GM19463 (cell line): ENCODE measurements around the gene FOXF1.

Experiments
- ATAC-seq: cut with Tn5 transposase; IDR thresholded peaks from one replicate; pipeline ENCODE4 v1.9.1; 2021; ENCODE audit warnings: mild to moderate bottlenecking, moderate library complexity; ENCODE audit not compliant: unreplicated experiment

Gene FOXF1

DNA sequence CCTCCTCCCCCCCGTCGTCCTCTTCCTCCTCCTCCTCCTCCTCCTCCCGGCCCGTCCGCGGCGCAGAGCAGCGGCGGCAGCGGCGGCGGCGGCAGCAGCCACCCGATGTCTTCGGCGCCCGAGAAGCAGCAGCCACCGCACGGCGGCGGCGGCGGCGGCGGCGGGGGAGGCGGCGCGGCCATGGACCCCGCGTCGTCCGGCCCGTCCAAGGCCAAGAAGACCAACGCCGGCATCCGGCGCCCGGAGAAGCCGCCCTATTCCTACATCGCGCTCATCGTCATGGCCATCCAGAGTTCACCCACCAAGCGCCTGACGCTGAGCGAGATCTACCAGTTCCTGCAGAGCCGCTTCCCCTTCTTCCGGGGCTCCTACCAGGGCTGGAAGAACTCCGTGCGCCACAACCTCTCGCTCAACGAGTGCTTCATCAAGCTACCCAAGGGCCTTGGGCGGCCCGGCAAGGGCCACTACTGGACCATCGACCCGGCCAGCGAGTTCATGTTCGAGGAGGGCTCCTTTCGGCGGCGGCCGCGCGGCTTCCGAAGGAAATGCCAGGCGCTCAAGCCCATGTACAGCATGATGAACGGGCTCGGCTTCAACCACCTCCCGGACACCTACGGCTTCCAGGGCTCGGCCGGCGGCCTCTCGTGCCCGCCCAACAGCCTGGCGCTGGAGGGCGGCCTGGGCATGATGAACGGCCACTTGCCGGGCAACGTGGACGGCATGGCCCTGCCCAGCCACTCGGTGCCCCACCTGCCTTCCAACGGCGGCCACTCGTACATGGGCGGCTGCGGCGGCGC is at the start of gene FOXF1:
Gene FOXF1 (plus strand): TSS at position 63 of the 797 bp plus-strand sequence. CDS start 43 bp downstream, at position 106.
- ATAC-seq: no peak

DNA sequence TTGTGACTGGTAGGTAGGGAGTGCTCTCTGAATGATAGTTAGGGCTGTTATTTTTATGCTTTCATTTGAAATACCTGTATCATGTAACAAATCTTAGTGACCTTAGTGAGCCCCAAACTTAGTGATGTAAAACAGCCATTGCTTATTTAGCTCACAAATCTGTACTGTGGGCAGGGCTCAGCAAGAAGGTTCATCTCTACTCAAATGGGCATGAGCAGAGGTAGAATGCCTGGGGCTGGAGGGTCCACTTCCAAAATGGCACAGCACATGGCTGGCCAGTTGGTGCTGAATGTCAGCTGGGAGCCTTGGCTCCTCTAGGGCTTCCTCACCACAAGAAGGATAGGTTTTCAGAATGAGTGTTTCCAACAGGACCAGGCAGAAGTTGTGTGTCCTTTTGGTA is 49.3 kb upstream of the FOXF1 start:
- ATAC-seq: no peak

DNA sequence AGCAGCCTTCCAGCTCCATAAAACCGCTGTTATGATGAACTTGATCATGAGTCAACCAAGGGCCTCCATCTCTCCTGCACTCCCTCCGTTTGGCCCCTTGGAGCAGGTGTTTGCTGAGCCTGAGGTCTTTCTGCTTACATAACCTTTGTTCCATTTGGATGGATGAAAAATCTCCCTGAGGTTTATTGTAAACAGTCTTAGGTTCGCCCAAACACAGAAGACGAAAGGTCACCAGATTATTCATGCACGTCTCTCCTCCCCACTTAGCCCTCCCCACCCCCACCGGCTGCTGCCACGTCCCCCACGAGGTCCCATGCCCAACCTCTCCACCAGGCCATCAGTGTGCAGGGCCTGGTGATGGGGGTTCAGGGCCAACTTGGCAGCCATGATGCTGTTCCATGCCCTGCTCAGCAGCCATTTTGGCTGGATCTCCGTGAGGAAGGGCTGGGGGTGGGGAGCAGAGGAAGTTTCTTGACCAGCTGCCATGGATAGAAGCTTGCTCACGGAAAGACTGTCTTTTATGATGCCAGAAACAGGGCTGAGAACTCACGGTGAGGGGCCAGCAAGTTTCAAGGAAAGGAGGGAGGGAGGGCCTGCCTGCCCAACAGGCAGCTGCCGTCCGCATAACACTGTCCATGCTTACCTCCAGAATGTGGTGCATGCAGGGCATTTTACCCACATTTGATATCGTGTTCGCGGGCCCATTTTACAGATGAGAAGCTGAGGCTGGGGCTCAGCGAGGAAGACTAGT is 47.8 kb upstream of the FOXF1 start:
- no peak for ATAC-seq

DNA sequence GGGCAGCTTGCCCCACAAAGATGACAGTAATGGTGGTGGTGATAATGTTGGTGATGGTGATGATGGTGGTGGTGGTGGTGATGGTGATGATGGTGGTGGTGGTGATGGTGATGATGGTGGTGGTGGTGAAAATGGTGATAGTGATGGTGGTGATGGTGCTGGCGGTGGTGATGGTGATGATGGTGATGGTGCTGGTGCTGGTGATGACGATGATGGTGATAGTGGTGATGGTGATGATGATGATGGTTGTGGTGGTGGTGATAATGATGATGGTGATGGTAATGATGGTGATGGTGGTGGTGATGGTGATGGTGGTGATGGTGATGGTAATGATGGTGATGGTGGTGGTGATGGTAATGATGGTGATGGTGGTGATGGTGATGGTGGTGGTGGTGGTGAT is 46.3 kb upstream of the FOXF1 start:
- ATAC-seq: no peak

DNA sequence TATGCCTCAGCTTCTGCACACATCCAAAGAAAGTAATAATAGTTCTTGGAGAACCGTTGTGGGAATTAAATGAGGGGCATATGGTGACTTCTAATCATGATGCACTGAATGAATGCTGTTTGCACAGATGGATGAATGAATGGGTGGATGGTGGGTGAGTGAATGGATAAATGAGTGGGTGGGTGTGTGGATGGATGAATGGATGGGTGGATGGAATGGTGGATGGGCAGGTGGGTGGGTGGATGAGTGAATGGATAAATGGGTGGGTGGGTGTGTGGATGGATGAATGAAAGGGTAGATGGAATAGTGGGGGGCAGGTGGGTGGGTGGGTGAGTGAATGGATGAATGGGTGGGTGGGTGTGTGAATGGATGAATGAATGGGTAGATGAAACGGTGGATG is 44.9 kb upstream of the FOXF1 start:
- ATAC-seq: no peak

DNA sequence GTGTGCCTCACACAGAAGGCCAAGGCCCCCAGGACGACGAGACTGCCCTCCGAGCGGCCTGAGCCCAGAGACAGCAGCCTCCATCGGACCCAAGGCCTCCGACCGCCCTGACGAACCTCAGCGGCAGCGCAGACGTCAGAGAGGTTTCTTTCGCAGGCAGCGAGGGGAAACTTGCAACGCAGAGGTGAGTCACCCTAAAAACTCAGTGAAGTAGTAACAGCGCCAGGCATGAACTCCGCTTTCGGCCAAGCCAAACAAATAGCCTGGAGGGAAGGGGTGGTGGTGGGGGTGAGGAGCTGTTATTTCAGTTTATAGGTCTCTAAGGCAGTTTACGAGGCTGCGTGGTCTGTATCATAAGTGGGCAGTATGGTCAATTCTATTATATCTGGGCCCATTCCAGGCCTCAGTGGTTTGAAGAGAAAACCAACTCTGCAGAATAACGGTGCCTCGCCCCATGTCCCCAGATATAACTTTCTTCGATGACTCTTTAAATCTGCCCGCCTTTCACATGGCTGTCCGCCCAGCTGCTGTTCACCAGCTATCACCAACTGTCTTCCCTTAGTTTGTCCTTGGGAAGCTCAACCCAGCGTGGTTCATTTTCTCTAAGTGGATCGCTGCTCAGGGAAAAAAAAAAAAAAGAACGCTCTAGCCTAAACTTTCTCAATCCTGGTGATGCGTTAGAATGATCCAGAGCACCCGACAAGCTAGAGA is 43.5 kb upstream of the FOXF1 start:
- ATAC-seq: no peak

DNA sequence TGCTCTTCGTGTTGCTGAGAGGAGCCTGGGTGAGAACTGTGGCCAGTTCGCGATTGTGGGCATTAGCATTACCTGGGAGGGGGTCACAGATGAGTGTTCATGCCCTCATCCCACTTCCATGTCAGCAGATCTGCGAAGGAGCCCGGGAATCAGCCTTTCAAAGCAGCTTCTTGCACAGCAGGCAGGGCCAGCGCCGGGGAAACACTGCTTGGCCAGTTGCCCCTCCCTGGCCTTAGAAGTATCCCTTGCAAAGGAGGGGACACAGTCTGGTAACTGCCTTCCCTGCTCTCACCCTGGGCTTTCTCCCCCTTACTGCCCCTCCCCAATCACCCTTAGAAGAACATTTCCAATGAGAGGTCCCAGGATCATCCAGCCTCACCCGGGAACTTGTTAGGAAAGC is 42.8 kb upstream of the FOXF1 start:
- ATAC-seq: no peak

DNA sequence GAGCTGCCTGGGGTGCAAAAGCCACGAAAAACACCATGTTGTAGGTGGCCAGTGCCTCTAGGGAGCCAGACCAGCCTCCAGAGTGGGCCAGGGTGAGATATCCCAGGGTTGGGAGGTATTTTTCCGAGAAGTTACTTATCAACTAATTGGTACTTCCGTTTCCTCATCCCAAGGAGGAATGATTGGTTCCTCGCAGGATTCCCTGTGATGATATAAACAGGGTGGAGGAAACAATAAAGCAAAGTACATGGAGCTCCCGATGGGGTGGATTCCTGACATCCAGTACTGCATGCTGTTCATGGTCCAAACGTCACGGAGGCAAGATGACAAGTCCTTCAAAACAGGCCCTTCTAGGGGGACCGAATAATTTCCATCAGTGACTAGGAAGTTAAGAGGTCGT is 39.4 kb upstream of the FOXF1 start:
- no peak for ATAC-seq

DNA sequence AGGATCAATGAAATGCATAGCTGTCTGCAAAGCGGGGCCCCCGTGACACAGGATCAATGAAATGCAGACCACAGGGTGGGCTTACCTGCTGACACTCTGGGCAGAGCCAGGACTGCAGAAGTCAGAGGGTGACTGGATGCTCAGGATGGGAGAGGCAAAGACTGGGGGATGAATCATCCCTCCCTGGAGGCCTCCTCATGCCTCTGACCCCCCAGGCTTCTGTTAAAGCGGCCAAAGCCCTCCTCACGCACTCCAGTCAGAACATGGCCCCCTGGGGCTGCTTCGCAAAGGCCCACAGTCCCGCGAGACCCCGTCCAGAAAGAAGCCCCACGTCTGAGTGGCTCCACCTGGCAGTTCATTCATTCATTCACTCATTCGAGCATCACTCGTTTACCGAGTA is 38.4 kb upstream of the FOXF1 start:
- no peak for ATAC-seq

DNA sequence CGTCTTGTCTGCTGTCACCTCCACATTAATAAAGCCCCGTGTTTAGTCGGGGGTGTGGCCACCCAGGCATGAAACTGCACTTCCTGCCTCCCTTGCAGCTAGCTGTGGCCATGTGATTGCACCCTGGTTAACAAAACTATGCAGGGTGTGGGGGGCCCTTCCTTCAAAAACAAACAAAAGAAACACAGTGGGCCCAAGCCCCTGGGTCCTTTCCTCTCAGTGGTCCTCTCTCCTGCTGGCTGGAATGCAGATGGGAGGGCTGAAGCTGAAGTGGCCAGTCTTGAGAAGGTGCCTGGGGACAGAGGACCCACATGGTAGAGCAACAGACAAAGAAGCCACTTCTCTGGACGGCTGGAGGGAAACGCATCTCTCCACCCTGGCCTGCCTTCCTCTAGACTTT is 38.0 kb upstream of the FOXF1 start:
- ATAC-seq: no peak

DNA sequence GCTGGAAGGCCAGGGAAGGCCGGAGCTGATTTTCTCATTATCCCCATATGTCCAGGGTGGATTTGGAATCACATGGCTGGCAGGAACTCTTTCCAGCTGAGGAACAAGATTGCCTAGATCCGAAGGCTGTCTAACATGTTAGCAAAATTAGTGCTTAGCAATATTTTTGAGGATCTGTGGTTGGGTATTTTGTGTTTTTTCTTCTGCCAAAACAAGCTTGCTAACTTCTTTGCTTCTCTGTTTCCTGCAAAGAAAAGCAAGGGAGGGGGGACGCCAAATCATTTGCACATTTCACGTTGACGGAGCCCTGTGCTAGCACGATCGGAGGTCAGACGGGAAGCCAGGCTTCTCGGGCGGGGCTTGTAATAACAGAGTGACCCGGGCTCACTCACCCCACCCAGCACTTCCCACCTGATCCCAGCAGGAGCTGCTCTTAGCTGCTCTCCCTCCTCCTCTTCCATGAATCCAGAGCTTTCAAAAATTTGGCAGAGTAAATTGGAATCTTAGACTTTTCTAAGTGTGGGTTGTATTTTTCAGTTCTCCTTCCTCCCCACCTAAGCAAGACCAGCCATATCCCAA is 33.3 kb upstream of the FOXF1 start:
- ATAC-seq: no peak

DNA sequence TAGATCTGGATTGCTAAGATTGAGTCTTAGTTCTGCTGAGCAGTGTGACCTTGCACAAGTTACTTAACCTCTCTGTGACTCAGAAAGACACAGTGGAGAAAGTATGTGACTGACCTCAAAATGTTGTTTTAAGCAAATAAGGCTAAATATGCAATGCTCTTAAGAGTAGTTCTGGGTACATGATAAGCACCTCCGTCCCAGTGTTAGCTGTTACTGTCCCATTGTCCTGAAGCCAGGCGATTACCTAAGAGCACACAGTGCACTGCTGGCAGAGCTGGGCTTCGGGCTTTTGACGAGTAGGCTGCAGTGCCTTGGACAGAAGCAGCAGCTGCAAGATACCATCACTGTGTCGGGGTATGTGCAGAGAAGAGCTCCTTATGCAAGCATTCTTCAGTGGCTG is 32.7 kb upstream of the FOXF1 start:
- no peak for ATAC-seq

DNA sequence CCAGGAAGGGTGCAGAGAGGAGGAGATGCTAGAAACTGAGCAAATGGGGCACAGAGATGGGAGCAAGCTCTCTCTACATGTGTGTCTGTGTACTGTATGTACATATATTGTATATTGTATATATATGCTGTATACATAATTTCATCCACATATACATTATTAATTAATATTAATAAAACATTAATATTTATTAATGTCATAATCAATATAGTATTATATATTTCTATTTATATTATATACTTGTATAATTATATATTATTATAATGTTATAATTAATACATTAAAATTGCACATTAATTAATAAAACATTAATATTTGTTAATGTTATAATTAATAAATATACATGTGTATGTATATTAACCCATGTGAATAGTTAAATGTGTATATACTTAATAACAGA is 31.5 kb upstream of the FOXF1 start:
- no peak for ATAC-seq

DNA sequence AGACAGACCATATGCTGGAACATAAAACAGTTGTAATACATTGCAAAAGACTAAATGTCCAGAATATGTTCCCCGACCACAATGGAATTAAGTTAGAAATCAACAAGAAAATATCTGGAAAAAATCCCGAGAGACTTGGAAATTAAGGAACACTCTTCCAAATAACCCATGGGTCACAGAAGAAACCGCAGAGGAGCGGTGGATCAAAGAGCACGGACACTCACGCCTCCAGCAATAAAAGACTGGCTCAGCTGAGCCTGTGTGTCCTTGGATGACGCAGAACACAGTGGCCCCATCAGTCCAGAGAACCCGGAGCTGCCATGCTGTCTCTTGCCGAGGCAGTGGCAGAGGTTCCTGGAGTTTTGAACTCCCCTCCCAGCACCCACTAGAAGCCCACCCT is 30.9 kb upstream of the FOXF1 start:
- ATAC-seq: no peak

DNA sequence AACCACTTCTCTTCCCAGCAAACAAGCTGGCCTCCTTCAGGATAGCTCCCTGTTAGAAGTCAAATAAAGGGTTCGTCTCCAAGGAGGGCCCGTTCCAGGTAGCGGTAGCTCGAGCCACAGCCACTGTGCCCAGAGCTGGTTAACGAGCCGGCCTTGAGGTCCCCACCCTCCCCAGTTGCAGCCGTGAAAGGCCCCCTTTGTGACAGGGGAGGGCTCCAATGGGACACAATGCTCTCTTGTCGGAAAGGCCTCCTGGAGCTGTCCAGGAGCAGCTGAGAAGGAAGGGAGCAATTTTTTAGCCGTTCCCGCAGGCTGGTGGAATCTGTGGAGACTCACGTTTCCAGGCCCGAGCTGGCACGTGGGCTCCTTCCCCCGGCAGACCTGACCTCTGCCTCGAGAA is 29.9 kb upstream of the FOXF1 start:
- no peak for ATAC-seq

DNA sequence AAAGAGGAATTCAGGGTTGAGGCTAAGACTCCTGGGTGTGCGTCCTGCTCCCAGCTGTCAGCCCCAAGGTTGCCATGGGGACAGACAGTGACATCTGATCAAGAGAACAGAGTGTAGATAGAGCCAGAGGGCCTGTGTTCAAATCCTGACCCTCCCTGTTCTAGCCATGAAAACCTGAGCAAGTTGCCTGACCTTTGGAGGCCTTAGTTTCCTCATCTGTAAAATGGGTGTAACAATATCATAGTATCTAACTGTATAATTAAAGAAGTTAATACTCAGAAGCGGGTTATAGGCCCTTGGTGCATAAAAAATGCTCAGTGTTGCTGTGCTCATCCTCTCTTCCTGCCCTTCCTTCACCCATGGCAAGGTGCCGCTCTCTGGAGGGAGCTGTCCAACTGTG is 28.7 kb upstream of the FOXF1 start:
- no peak for ATAC-seq

DNA sequence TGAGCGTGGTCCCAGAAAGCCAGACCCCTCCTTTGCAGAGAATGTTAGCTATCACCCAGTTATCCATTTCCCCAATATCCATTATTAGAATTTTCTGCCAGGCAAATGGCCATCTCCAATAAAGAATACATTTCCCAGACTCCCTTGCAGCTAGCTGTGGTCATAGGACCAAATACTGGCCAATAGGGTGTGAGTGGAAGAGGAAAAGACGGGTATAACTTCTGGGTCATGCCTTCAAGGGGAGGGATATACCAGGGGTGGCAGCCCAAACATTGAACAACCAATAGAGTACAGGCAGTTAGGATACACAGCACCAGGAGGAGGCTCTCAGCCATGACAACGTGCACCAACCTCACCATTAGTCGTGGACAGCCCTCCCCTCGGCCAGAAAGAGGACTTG is 26.1 kb upstream of the FOXF1 start:
- no peak for ATAC-seq

DNA sequence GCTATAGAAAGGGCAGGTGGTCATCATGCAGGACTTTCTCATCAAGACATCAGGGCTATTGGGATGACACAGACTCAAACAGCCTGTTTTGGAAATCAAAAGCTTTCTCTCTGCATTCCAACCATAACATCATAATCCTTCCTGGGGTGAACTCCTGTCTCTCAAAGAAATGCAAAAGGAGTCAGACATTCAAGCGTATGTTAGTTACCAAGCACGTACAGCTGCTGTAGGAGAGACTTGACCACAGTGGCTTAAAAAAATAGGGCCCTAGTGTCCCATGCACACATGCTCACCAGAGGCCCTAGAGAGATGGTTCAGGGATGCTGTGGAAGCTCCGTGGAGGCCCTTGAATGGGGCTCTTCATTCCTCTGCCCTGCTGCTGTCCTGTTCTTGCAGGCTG is 24.6 kb upstream of the FOXF1 start:
- ATAC-seq: no peak

DNA sequence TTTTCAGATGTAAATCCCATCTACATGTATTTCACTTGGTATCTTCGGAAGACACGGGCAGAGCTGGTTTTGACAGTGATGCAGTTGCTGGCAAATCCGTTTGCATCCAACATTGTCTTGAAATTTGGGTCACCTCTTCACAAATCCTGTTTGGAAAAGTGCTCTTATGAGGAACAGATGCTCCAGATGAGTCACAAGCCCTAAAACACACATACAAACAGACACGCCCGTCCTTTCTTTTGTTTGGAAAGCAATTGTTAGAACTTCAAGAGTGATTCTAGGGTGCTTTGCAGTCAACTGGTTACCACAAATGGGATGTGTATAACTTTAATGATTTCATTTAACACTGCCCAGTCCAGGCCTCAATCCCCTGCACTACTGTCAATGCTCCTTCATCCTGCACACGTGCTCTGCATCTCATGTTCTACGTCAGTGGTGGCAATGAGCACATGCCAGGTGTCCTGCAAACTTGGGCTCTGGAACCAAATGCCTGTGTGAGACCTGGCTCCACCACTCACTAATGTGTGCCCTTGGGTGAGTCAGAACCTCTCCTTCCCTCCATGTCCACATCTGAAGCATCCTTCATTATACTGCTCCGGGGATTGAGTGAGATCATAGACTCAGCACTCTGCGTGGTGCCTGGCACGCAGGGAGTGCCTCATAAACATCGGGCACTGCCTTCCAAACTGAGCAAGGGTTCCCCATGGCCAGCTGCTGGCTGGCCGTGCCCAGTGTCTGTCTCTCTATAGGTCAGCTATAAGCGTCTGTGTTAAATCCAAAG is 19.3 kb upstream of the FOXF1 start:
- ATAC-seq: no peak

DNA sequence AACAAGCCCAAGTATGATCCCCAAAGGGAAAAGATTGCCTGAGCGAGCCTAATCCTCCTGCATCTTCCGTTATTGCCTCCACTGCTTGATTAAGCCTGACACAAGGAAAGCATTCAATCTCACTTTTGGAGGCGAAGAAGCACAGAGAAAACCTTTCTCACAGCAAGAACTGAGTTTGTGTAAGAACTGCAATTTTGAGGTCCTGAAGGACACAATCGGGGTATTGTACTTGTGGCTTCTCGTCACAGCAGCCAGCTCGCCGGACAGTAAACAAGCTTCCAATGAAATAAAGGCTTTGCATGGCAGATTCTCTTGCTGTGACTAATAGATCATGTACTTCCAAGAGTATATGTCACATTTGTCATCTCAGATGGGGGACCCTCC is 18.7 kb upstream of the FOXF1 start:
- ATAC-seq: no peak
